ENCODE data around the gene FOXF1.

FOXF1 gene

GRCh38 chr16:86505185-86505898, 5.0 kb upstream of the FOXF1 start:
- no peak for DNase-seq

- no peak for DNase-seq
Measured at GRCh38 chr16:86505899-86506864, 4.1 kb upstream of the FOXF1 start.

GRCh38 chr16:86507173-86508027, 2.9 kb upstream of the FOXF1 start:
- no peak for DNase-seq

GRCh38 chr16:86508028-86508946, 2.0 kb upstream of the FOXF1 start:
- DNase-seq = no peak

- DNase-seq = no peak
Measured at GRCh38 chr16:86508947-86509758, 1.2 kb upstream of the FOXF1 start.

GRCh38 chr16:86509759-86510464, 415 bp upstream of the FOXF1 start:
- DNase-seq = no peak

GRCh38 chr16:86511317-86512161, 1.2 kb downstream of the FOXF1 start:
- no peak for DNase-seq

GRCh38 chr16:86512301-86512859, 2.1 kb downstream of the FOXF1 start:
- no peak for DNase-seq

GRCh38 chr16:86512860-86513470, 2.6 kb downstream of the FOXF1 start:
- no peak for DNase-seq

GRCh38 chr16:86513471-86514277, 3.3 kb downstream of the FOXF1 start:
- DNase-seq = no peak

- no peak for DNase-seq
Measured at GRCh38 chr16:86514481-86515376, 4.4 kb downstream of the FOXF1 start.

GRCh38 chr16:86515413-86515776, 5.1 kb downstream of the FOXF1 start:
- no peak for DNase-seq

- no peak for DNase-seq
Measured at GRCh38 chr16:86515777-86516622, 5.7 kb downstream of the FOXF1 start.

- no peak for DNase-seq
Measured at GRCh38 chr16:86516623-86517003, 6.3 kb downstream of the FOXF1 start.

- no peak for DNase-seq
Measured at GRCh38 chr16:86517033-86517432, 6.7 kb downstream of the FOXF1 start.

Data from stimulated activated CD4-positive, alpha-beta T cell treated with anti-CD3 and anti-CD28 coated beads, Interleukin-1b, Interleukin-23, amount 100 ng/mL, for 48 hours (primary cell).